OCI-LY3 (cell line): ENCODE measurements around the gene HTR1D.
"Not testable (repeated sequence)": the region's sequence is repeated elsewhere in the genome, so short reads cannot be mapped to it uniquely, and the experiment has no call there.

Experiments used
- H2AFZ ChIP-seq: fragments of 200-600, 300-600 bp; shearing (Covaris generic); 2 replicates; pipeline ENCODE4 v1.6.0; 2014; ENCODE audit warnings: antibody characterized with exemption, low read depth, low read length
- H3K27ac ChIP-seq: fragments of 200-600, 300-600 bp; sonication (generic); 2 replicates; pipeline ENCODE4 v1.5.1; 2014; ENCODE audit warnings: mild to moderate bottlenecking, low read length, moderate library complexity, mixed read lengths
- H3K27me3 ChIP-seq: fragments of 200-600, 300-600 bp; sonication (generic); 2 replicates; pipeline ENCODE4 v1.6.1; 2014; ENCODE audit warnings: low read depth, low read length, mixed read lengths
- H3K36me3 ChIP-seq: fragments of 200-600, 300-600 bp; sonication (generic); replicated peaks from 2 replicates; pipeline ENCODE3; 2014; ENCODE audit warnings: low read depth, low read length, mixed read lengths
- H3K4me1 ChIP-seq: fragments of 300-600, 200-600 bp; sonication (generic); 2 replicates; pipeline ENCODE4 v1.6.1; 2014; ENCODE audit warnings: low read length, mixed read lengths
- H3K4me2 ChIP-seq: fragments of 200-600, 300-600 bp; sonication (generic); 2 replicates; pipeline ENCODE4 v1.6.1; 2014; ENCODE audit warnings: low read length, mixed read lengths
- H3K4me3 ChIP-seq: fragments of 300-600, 200-600 bp; sonication (generic); 2 replicates; pipeline ENCODE4 v1.5.1; 2014; ENCODE audit warnings: antibody characterized with exemption, mild to moderate bottlenecking, low read length, moderate library complexity
- H3K79me2 ChIP-seq: fragments of 300-600, 200-600 bp; shearing (Covaris generic); 2 replicates; pipeline ENCODE4 v1.6.1; 2014; ENCODE audit warnings: mild to moderate bottlenecking, low read length, mixed read lengths
- H3K9ac ChIP-seq: fragments of 300-600, 200-600 bp; shearing (Covaris generic); 2 replicates; pipeline ENCODE4 v1.6.0; 2014; ENCODE audit warnings: mild to moderate bottlenecking, low read length, moderate library complexity
- H3K9me3 ChIP-seq: fragments of 200-600, 300-600 bp; shearing (Covaris generic); 2 replicates; pipeline ENCODE4 v1.6.1; 2014; ENCODE audit warnings: low read length, mixed read lengths; ENCODE audit not compliant: insufficient read depth
- H4K20me1 ChIP-seq: fragments of 200-600, 300-600 bp; sonication (generic); 2 replicates; pipeline ENCODE4 v1.6.1; 2016; ENCODE audit warnings: low read length, mixed read lengths; ENCODE audit not compliant: insufficient read depth
- CTCF ChIP-seq: fragments of 200-600, 300-600 bp; sonication (generic); IDR thresholded peaks from 2 replicates; pipeline ENCODE4 v1.5.1; 2014; ENCODE audit warnings: antibody characterized with exemption, low read length, low read depth
- EZH2phosphoT487 ChIP-seq: fragments of 200-600 bp; shearing (Covaris generic); IDR thresholded peaks from 2 replicates; pipeline ENCODE4 v1.6.1; 2018; ENCODE audit warnings: antibody characterized with exemption, mixed run types, low read depth

The HTR1D gene

GRCh38 chr1:23210963-23211362 is 6.3 kb downstream of the HTR1D start:
- TF ChIP-seq EZH2phosphoT487 = no peak
- Histone ChIP-seq H3K79me2 (no peaks in the 10 kb centered on the region), H3K4me1 (no peaks in the 10 kb centered on the region), H3K27me3 (peaks cover 16% of the 10 kb centered on the region; the same call in 1 of the 2 replicates), H2AFZ (no peak overlapping the region), H3K9ac (no peak overlapping the region), H3K27ac (no peak overlapping the region), H4K20me1 (no peaks in the 10 kb centered on the region), H3K4me3 (no peak overlapping the region), H3K9me3 (no peaks in the 10 kb centered on the region), H3K4me2 (no peak overlapping the region), H3K36me3 (no peaks in the 10 kb centered on the region)

GRCh38 chr1:23210351-23210785 is 6.9 kb downstream of the HTR1D start:
- no peaks in the 10 kb centered on the region for H3K9me3 ChIP-seq
- no peaks in the 10 kb centered on the region for H3K4me1 ChIP-seq
- no peaks in the 10 kb centered on the region for H3K79me2 ChIP-seq
- H3K36me3 ChIP-seq = no peaks in the 10 kb centered on the region
- no peak overlapping the region for H3K4me2 ChIP-seq
- no peak overlapping the region for H3K9ac ChIP-seq
- peaks cover 16% of the 10 kb centered on the region; the same call in 1 of the 2 replicates for H3K27me3 ChIP-seq
- TF ChIP-seq CTCF (0 out of 2 replicates have a peak, but pooled peaks have one; percentile 4), EZH2phosphoT487 (no peak)
- no peak overlapping the region for H3K27ac ChIP-seq
- no peaks in the 10 kb centered on the region for H4K20me1 ChIP-seq
- H3K4me3 ChIP-seq = no peak overlapping the region
- H2AFZ ChIP-seq = no peak overlapping the region

- Histone ChIP-seq H3K4me2 (no peak overlapping the region), H4K20me1 (no peaks in the 10 kb centered on the region)
Observed at GRCh38 chr1:23209770-23210169, 7.5 kb downstream of the HTR1D start.

GRCh38 chr1:23208527-23208926 is 8.8 kb downstream of the HTR1D start:
- Histone ChIP-seq H4K20me1 (no peaks in the 10 kb centered on the region), H3K27me3 (peaks cover 16% of the 10 kb centered on the region; the same call in 1 of the 2 replicates), H3K27ac (no peak overlapping the region), H3K9me3 (no peaks in the 10 kb centered on the region), H3K9ac (no peak overlapping the region), H3K4me3 (no peak overlapping the region), H2AFZ (no peak overlapping the region), H3K79me2 (no peaks in the 10 kb centered on the region), H3K4me2 (no peak overlapping the region), H3K36me3 (no peaks in the 10 kb centered on the region), H3K4me1 (no peaks in the 10 kb centered on the region)
- no peak for TF ChIP-seq EZH2phosphoT487
- no peak for TF ChIP-seq CTCF

More at GRCh38 chr1:23209770-23210169, 7.5 kb downstream of the HTR1D start:
- H3K27ac ChIP-seq = no peak overlapping the region
- no peaks in the 10 kb centered on the region for H3K36me3 ChIP-seq
- H2AFZ ChIP-seq = no peak overlapping the region
- H3K9ac ChIP-seq = no peak overlapping the region
- H3K9me3 ChIP-seq = no peaks in the 10 kb centered on the region
- no peaks in the 10 kb centered on the region for H3K4me1 ChIP-seq
- no peaks in the 10 kb centered on the region for H3K79me2 ChIP-seq
- H3K27me3 ChIP-seq = peaks cover 16% of the 10 kb centered on the region; the same call in 1 of the 2 replicates
- TF ChIP-seq EZH2phosphoT487 = no peak
- TF ChIP-seq CTCF = no peak
- H3K4me3 ChIP-seq = no peak overlapping the region

DNA sequence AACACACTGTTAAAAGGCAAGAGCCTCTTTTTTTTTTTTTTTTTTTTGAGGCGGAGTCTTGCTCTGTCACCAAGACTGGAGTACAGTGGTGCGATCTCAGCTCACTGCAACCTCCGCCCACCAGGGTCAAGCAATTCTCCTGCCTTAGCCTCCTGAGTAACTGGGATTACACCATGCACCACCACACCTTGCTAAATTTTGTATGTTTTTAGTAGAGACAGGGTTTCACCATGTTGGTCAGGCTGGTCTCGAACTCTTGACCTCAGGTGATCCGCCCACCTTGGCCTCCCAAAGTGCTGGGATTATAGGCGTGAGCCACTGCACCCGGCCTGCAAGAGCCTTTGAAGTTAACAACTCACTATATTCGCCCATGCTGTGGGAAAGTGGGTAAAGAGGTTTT is 9.6 kb downstream of the HTR1D start:
- not testable (repeated sequence) for H3K27ac ChIP-seq, H4K20me1 ChIP-seq, H3K4me2 ChIP-seq, H3K79me2 ChIP-seq, H3K4me3 ChIP-seq, H3K36me3 ChIP-seq, H3K4me1 ChIP-seq, H2AFZ ChIP-seq, H3K9me3 ChIP-seq, H3K9ac ChIP-seq
- H3K27me3 ChIP-seq = peaks cover 16% of the 10 kb centered on the region; the same call in 1 of the 2 replicates
